Panc1 (cell line): Measurements from ENCODE around the gene SLC43A2.

Experiments
- CTCF ChIP-seq: fragments of 450-650 bp; IDR thresholded peaks from 2 replicates; pipeline ENCODE4 v1.5.1; 2017; ENCODE audit warnings: mild to moderate bottlenecking
- POLR2AphosphoS5 ChIP-seq: IDR thresholded peaks from 2 replicates; pipeline ENCODE4 v1.6.1; 2012; ENCODE audit warnings: mild to moderate bottlenecking, low read depth, low read length, moderate library complexity
- REST ChIP-seq, 2 experiments: IDR thresholded peaks; 2 replicates each; pipeline ENCODE4 v1.6.1; 2011 to 2012; ENCODE audit warnings: low read depth in 2 of 2, control low read depth in 1 of 2, low read length in 1 of 2, mild to moderate bottlenecking in 1 of 2, moderate library complexity in 1 of 2; ENCODE audit not compliant: insufficient read depth in 1 of 2
- SIN3A ChIP-seq: IDR thresholded peaks from 2 replicates; pipeline ENCODE4 v1.6.1; 2012; ENCODE audit warnings: low read depth, mild to moderate bottlenecking, low read length, moderate library complexity, borderline replicate concordance; ENCODE audit not compliant: insufficient read depth
- TCF7L2 ChIP-seq: IDR thresholded peaks from 2 replicates; pipeline ENCODE4 v1.6.1; 2011; ENCODE audit warnings: mild to moderate bottlenecking, low read depth, low read length, inconsistent platforms

GRCh38 chr17:1590029-1590746 is 38.4 kb downstream of the SLC43A2 start:
- TF ChIP-seq CTCF (no peak), POLR2AphosphoS5 (peak; percentile 37; the same call in 1 of the 2 replicates), SIN3A (no peak), REST (IDR thresholded peaks at IDR 0.05; ENCODE audit: insufficient read depth in 1 of 2, low read depth in 2 of 2, low read length in 1 of 2) (no peak), TCF7L2 (no peak)
